ENCODE results near the gene ARID3A. TPM values are rescaled to one million over a fixed set of nuclear protein-coding genes. Genes with fewer than 3 reads are reported as not detected.
A peak's percentile ranks its signal among the peaks of the same experiment; 100 is the strongest.

Gene ARID3A
- total and polyA plus RNA-seq, 2 of the 13 experiments (the other 11 are each of a cell fraction or from before 2014, with no cell fraction given), result 71.3 to 77.9 TPM

DNA sequence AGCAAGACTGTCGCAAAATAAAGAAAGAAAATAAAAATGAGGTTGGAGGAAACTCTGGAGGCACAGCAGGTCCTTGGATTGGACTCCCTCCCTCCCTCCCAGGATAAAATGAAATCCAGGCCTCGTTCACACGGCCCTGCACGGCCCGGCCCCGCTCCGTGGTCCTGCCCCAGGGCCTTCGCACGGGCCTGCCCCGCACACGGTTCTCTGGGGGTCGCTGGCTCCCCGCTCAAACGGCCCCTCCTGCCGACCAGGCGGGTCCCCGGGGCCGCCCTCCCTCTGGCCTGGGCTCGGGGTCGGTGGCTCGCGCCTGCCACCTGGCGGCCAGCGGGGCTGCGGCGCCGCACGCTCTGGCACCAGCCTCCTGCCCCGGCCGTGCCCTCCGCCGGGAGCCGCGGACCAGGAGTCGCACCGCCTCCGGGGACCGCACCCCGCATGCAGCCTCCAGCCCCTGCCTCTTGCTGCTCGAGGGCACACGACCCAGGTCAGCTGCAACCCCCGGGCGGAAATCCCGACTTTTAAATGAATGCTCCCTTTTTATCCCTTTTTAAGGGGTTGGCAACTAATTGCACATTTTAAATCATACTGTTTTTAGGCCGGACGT, 56.8 kb downstream of the ARID3A start:
- Histone ChIP-seq H4K20me1 (ENCODE audit: insufficient read depth, low read length) (no peaks in the 10 kb centered on the region), H3K27ac (ENCODE audit: extremely low read length, insufficient read depth, low read length) (peak overlapping the region; percentile 42), H3K4me2 (ENCODE audit: low read depth, low read length) (peak overlapping the region; percentile 80), H3K36me3 (replicated peaks in 1 of 2; ENCODE audit: control insufficient read depth in 1 of 2, insufficient read depth in 2 of 2, low read length in 2 of 2) (peaks cover 10 to 18% of the 10 kb centered on the region in 2 experiments; a peak in 4 of 5 replicates), H3K4me3 (replicated peaks in 1 of 3; ENCODE audit: insufficient read depth in 1 of 3, low read depth in 2 of 3, low read length in 3 of 3) (peak overlapping the region; percentile 40 to 64 (median 51); a peak in 5 of 6 replicates), H3K9ac (ENCODE audit: insufficient read depth, low read depth, low read length) (peak overlapping the region; percentile 62), H2AFZ (ENCODE audit: low read length) (no peak overlapping the region), H3K79me2 (ENCODE audit: insufficient read depth, low read length) (peaks cover 21% of the 10 kb centered on the region), H3K9me3 (ENCODE audit: low read length) (no peaks in the 10 kb centered on the region), H3K4me1 (ENCODE audit: insufficient read depth, low read length) (peaks cover 47% of the 10 kb centered on the region), H3K27me3 (ENCODE audit: control insufficient read depth in 1 of 2, insufficient read depth in 2 of 2, low read length in 2 of 2) (no peaks in the 10 kb centered on the region)
- FAIRE-seq (no peak), ATAC-seq (peak; percentile 71), DNase-seq (ENCODE audit: low spot score) (peak; percentile 49)
- WGBS (ENCODE audit: low lambda C conversion rate), result 4% methylated on average over 21 of the region's 46 CpGs
- ChIA-PET CTCF (ENCODE audit: low intra/inter-chr PET ratio, low total read pairs) (interaction anchor here (1.8 to 3.4 kb wide), 3 partner anchors 12 to 61 kb away, joined by 7 to 78 read pairs (median 14); partner anchors contain the start of gene ARID3A), POLR2A (interaction anchor here (0.6 to 4.5 kb wide), 4 partner anchors 30 to 122 kb away, joined by 3 to 61 read pairs (median 3); no protein-coding TSS in a partner anchor)
- intact Hi-C loops (cut with micrococcal nuclease; ENCODE audit: unreplicated experiment) (no loop called here), in situ Hi-C loops (cut with HindIII; ENCODE audit: extremely low pct_ligation_motif_present, low pct_unique_long_range_greater_than_20kb) (loop anchor here (5.0 to 10.0 kb wide), 3 partner anchors 60 to 218 kb away; no protein-coding TSS in a partner anchor)
- BruUV-seq (replicated peaks), result no TSS peak
- TF ChIP-seq TAF1 (CRISPR knock-in tag; IDR thresholded peaks at IDR 0.05), result no peak
- TF ChIP-seq BORCS8-MEF2B (CRISPR knock-in tag; IDR thresholded peaks at IDR 0.05), result peak; percentile 27; the same call in 1 of the 2 replicates
- TF ChIP-seq, protein P1, sequence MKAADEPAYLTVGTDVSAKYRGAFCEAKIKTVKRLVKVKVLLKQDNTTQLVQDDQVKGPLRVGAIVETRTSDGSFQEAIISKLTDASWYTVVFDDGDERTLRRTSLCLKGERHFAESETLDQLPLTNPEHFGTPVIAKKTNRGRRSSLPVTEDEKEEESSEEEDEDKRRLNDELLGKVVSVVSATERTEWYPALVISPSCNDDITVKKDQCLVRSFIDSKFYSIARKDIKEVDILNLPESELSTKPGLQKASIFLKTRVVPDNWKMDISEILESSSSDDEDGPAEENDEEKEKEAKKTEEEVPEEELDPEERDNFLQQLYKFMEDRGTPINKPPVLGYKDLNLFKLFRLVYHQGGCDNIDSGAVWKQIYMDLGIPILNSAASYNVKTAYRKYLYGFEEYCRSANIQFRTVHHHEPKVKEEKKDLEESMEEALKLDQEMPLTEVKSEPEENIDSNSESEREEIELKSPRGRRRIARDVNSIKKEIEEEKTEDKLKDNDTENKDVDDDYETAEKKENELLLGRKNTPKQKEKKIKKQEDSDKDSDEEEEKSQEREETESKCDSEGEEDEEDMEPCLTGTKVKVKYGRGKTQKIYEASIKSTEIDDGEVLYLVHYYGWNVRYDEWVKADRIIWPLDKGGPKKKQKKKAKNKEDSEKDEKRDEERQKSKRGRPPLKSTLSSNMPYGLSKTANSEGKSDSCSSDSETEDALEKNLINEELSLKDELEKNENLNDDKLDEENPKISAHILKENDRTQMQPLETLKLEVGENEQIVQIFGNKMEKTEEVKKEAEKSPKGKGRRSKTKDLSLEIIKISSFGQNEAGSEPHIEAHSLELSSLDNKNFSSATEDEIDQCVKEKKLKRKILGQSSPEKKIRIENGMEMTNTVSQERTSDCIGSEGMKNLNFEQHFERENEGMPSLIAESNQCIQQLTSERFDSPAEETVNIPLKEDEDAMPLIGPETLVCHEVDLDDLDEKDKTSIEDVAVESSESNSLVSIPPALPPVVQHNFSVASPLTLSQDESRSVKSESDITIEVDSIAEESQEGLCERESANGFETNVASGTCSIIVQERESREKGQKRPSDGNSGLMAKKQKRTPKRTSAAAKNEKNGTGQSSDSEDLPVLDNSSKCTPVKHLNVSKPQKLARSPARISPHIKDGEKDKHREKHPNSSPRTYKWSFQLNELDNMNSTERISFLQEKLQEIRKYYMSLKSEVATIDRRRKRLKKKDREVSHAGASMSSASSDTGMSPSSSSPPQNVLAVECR (CRISPR knock-in tag; IDR thresholded peaks at IDR 0.05; ENCODE audit: borderline replicate concordance), result peak; percentile 19; the same call in 1 of the 2 replicates
- TF ChIP-seq ISL2 (CRISPR knock-in tag; IDR thresholded peaks at IDR 0.05), result no peak
- no peak for TF ChIP-seq ZFP36 (IDR thresholded peaks at IDR 0.05; ENCODE audit: borderline replicate concordance, low read depth, low read length, partially characterized antibody)
- TF ChIP-seq, protein P2, sequence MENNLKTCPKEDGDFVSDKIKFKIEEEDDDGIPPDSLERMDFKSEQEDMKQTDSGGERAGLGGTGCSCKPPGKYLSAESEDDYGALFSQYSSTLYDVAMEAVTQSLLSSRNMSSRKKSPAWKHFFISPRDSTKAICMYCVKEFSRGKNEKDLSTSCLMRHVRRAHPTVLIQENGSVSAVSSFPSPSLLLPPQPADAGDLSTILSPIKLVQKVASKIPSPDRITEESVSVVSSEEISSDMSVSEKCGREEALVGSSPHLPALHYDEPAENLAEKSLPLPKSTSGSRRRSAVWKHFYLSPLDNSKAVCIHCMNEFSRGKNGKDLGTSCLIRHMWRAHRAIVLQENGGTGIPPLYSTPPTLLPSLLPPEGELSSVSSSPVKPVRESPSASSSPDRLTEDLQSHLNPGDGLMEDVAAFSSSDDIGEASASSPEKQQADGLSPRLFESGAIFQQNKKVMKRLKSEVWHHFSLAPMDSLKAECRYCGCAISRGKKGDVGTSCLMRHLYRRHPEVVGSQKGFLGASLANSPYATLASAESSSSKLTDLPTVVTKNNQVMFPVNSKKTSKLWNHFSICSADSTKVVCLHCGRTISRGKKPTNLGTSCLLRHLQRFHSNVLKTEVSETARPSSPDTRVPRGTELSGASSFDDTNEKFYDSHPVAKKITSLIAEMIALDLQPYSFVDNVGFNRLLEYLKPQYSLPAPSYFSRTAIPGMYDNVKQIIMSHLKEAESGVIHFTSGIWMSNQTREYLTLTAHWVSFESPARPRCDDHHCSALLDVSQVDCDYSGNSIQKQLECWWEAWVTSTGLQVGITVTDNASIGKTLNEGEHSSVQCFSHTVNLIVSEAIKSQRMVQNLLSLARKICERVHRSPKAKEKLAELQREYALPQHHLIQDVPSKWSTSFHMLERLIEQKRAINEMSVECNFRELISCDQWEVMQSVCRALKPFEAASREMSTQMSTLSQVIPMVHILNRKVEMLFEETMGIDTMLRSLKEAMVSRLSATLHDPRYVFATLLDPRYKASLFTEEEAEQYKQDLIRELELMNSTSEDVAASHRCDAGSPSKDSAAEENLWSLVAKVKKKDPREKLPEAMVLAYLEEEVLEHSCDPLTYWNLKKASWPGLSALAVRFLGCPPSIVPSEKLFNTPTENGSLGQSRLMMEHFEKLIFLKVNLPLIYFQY (CRISPR knock-in tag; IDR thresholded peaks at IDR 0.05; ENCODE audit: borderline replicate concordance), result no peak
- TF ChIP-seq CREB1 (IDR thresholded peaks at IDR 0.05), result no peak
- no peak for TF ChIP-seq CREB1 (CRISPR knock-in tag; IDR thresholded peaks at IDR 0.05)
- peak; percentile 57 for TF ChIP-seq ZFY (CRISPR knock-in tag; IDR thresholded peaks at IDR 0.05)
- no peak for TF ChIP-seq CHCHD3 (CRISPR knock-in tag; IDR thresholded peaks at IDR 0.05)
- TF ChIP-seq ZNF816 (CRISPR knock-in tag; IDR thresholded peaks at IDR 0.05; ENCODE audit: borderline replicate concordance), result no peak
- no peak for TF ChIP-seq ZSCAN9 (CRISPR knock-in tag; IDR thresholded peaks at IDR 0.05; ENCODE audit: borderline replicate concordance)
- TF ChIP-seq SP4 (CRISPR knock-in tag; IDR thresholded peaks at IDR 0.05), result peak; percentile 81
- peak; percentile 47; the same call in 1 of the 2 replicates for TF ChIP-seq ZIK1 (CRISPR knock-in tag; IDR thresholded peaks at IDR 0.05; ENCODE audit: borderline replicate concordance, low read depth)
- no peak for TF ChIP-seq ZNF136 (CRISPR knock-in tag; IDR thresholded peaks at IDR 0.05; ENCODE audit: low read depth)
- TF ChIP-seq ZNF883 (CRISPR knock-in tag; IDR thresholded peaks at IDR 0.05; ENCODE audit: not compliant biosample characterization), result no peak
- peak; percentile 61; the same call in 1 of the 3 replicates for TF ChIP-seq MXI1 (IDR thresholded peaks at IDR 0.05; ENCODE audit: borderline replicate concordance, low read depth, low read length)

Measured in HepG2 (cell line).